ENCODE results near the gene MPP3. TPM values are rescaled to one million over a fixed set of nuclear protein-coding genes. Genes with fewer than 3 reads are reported as not detected.

MPP3 gene
- total RNA-seq, 4 donors from 2014 or later, result 6.8 to 10.7 (median 7.5) TPM

DNA sequence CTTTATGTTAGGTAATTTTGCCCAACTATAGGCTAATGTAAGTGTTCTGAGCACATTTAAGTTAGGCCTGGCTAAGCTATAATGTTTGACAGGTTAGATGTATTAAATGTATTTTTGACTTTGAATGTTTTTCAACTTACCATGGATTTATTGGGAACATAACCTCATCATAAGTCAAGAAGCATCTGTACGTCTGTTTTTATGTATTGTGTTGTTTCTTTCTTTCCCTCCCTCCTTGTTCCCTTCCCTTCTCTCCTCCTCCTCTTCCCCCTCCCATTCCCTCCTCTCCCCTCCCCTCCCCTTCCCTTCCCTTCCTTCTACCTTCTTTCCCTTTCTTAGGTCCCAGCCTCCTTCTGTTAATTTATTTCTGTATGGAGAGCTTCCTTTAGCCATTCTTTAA is 43.5 kb downstream of the MPP3 start:
- Histone ChIP-seq H3K9me3 (no peaks in the 10 kb centered on the region), H3K4me3 (no peak overlapping the region), H3K4me1 (peaks cover 0 to 8% (median 0%) of the 10 kb centered on the region in 4 donors), H3K27ac (no peak overlapping the region), H3K27me3 (no peaks in the 10 kb centered on the region), H3K36me3 (no peaks in the 10 kb centered on the region)
- intact Hi-C loops (cut with DNase I; ENCODE audit: low total_unique reads), result loop anchor here (10.0 kb wide), 1 partner anchor 45 kb away; the partner anchor contains the start of gene MPP3
- 89 to 90% methylated on average over 1 of the region's 1 CpG for WGBS, 2 donors (ENCODE audit: low coverage in 1 of 2)
- no peak for TF ChIP-seq POLR2A (IDR thresholded peaks at IDR 0.05)
- no peak for TF ChIP-seq POLR2AphosphoS5 (IDR thresholded peaks at IDR 0.05)
- no peak for TF ChIP-seq EP300 (IDR thresholded peaks at IDR 0.05; ENCODE audit: low read depth)
- TF ChIP-seq, protein P1, sequence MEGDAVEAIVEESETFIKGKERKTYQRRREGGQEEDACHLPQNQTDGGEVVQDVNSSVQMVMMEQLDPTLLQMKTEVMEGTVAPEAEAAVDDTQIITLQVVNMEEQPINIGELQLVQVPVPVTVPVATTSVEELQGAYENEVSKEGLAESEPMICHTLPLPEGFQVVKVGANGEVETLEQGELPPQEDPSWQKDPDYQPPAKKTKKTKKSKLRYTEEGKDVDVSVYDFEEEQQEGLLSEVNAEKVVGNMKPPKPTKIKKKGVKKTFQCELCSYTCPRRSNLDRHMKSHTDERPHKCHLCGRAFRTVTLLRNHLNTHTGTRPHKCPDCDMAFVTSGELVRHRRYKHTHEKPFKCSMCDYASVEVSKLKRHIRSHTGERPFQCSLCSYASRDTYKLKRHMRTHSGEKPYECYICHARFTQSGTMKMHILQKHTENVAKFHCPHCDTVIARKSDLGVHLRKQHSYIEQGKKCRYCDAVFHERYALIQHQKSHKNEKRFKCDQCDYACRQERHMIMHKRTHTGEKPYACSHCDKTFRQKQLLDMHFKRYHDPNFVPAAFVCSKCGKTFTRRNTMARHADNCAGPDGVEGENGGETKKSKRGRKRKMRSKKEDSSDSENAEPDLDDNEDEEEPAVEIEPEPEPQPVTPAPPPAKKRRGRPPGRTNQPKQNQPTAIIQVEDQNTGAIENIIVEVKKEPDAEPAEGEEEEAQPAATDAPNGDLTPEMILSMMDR (IDR thresholded peaks at IDR 0.05), result no peak
- no peak for DNase-seq
- in situ Hi-C loops (cut with MboI; ENCODE audit: low pct_ligation_motif_present in 1 of 4, low pct_unique_long_range_greater_than_20kb in 1 of 4, low sequenced_read_pairs in 3 of 4), result no loop called here

DNA sequence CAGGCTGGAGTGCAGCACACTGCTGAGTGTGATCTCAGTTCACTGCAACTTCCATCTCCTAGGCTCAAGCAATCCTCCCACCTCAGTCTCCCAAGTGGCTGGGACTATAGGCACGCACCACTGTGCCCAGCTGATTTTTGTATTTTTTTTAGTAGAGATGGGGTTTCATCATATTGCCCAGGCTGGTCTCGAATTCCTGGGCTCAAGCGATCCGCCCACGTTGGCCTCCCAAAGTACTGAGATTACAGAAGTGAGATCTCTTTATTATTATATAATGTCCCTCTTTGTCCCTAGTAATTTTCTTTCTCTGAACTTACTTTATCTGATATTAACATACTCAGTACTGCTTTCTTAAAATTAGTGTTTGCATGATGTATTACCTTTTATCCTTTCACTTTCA is 44.4 kb downstream of the MPP3 start:
- WGBS, 2 donors (ENCODE audit: low coverage in 1 of 2), result 75 to 85% methylated on average over 4 to 5 of the region's 5 CpGs
- TF ChIP-seq POLR2AphosphoS5 (IDR thresholded peaks at IDR 0.05) (no peak), POLR2A (IDR thresholded peaks at IDR 0.05) (no peak), EP300 (IDR thresholded peaks at IDR 0.05; ENCODE audit: low read depth) (no peak)
- TF ChIP-seq, protein P1 (IDR thresholded peaks at IDR 0.05), result no peak
- H3K27me3 ChIP-seq, result peaks cover 4% of the 10 kb centered on the region
- no peak for DNase-seq
- no peak overlapping the region for H3K27ac ChIP-seq
- in situ Hi-C loops (cut with MboI; ENCODE audit: low pct_ligation_motif_present in 1 of 4, low pct_unique_long_range_greater_than_20kb in 1 of 4, low sequenced_read_pairs in 3 of 4) (no loop called here), intact Hi-C loops (cut with DNase I; ENCODE audit: low total_unique reads) (loop anchor here (10.0 kb wide), 1 partner anchor 46 kb away; the partner anchor contains the start of gene MPP3)
- H3K9me3 ChIP-seq, result no peaks in the 10 kb centered on the region
- no peaks in the 10 kb centered on the region for H3K36me3 ChIP-seq
- peaks cover 0 to 8% (median 0%) of the 10 kb centered on the region in 4 donors for H3K4me1 ChIP-seq
- no peak overlapping the region for H3K4me3 ChIP-seq

DNA sequence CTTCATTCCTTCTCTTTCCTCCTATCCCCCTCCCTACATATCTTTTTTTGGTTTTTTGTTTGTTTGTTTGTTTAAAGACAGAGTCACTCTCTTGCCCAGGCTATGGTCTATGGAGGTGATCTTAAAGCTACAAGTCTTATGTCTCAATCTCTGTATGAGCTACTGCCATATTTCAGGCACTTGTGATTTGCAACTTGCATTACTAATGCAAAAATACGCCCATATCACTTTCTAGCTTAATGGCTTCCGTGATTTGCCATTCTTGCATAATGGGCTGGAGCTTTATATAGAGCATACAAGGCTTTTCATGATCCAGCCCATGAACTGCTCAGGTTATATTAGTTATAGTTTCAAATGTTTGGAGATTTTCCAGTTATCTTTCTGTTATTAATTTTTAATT is 45.2 kb downstream of the MPP3 start:
- DNase-seq, result no peak
- H3K4me3 ChIP-seq, result no peak overlapping the region
- H3K36me3 ChIP-seq, result no peaks in the 10 kb centered on the region
- in situ Hi-C loops (cut with MboI; ENCODE audit: low pct_ligation_motif_present in 1 of 4, low pct_unique_long_range_greater_than_20kb in 1 of 4, low sequenced_read_pairs in 3 of 4) (no loop called here), intact Hi-C loops (cut with DNase I; ENCODE audit: low total_unique reads) (loop anchor here (10.0 kb wide), 1 partner anchor 47 kb away; the partner anchor contains the start of gene MPP3)
- H3K4me1 ChIP-seq, result peaks cover 0 to 8% (median 0%) of the 10 kb centered on the region in 4 donors
- no peak overlapping the region for H3K27ac ChIP-seq
- peaks cover 12% of the 10 kb centered on the region for H3K27me3 ChIP-seq
- TF ChIP-seq POLR2A (IDR thresholded peaks at IDR 0.05) (no peak), EP300 (IDR thresholded peaks at IDR 0.05; ENCODE audit: low read depth) (no peak), POLR2AphosphoS5 (IDR thresholded peaks at IDR 0.05) (no peak)
- TF ChIP-seq, protein P1 (IDR thresholded peaks at IDR 0.05), result no peak
- H3K9me3 ChIP-seq, result no peaks in the 10 kb centered on the region
- 79 to 94% methylated on average over 2 of the region's 2 CpGs for WGBS, 2 donors (ENCODE audit: low coverage in 1 of 2)

DNA sequence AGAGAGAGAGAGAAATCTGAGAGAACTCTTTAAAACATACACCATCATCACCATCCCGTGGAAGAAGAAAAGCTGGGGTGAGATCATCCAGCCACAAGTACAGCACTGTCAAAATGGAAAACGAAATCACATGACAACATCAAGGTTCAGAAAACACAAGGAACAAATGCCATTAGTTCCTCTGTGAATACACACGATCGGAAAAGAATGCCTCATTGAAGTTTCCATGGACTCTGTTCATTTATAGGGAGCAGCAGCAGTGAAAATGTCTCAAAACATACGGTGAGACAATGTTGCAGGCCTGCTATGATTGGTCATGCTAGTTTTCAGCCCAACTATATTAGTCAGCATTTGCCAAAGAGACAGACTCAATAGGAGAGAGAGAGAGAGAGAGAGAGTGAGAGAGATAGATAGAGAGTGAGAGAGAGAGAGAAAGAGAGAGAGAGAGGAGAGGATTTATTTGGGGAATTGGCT is 48.3 kb downstream of the MPP3 start:
- DNase-seq, result no peak
- H3K4me1 ChIP-seq, result peaks cover 0 to 1% (median under 1%) of the 10 kb centered on the region in 4 donors
- WGBS, 2 donors (ENCODE audit: low coverage in 1 of 2), result 60 to 65% methylated on average over 5 of the region's 5 CpGs
- intact Hi-C loops (cut with DNase I; ENCODE audit: low total_unique reads) (loop anchor here (10.0 kb wide), 1 partner anchor 50 kb away; the partner anchor contains the start of gene MPP3), in situ Hi-C loops (cut with MboI; ENCODE audit: low pct_ligation_motif_present in 1 of 4, low pct_unique_long_range_greater_than_20kb in 1 of 4, low sequenced_read_pairs in 3 of 4) (no loop called here)
- no peaks in the 10 kb centered on the region for H3K36me3 ChIP-seq
- H3K27me3 ChIP-seq, result peaks cover 19% of the 10 kb centered on the region
- TF ChIP-seq EP300 (IDR thresholded peaks at IDR 0.05; ENCODE audit: low read depth) (no peak), POLR2AphosphoS5 (IDR thresholded peaks at IDR 0.05) (no peak), POLR2A (IDR thresholded peaks at IDR 0.05) (no peak)
- TF ChIP-seq, protein P1 (IDR thresholded peaks at IDR 0.05), result no peak
- no peak overlapping the region for H3K27ac ChIP-seq
- H3K4me3 ChIP-seq, result no peak overlapping the region
- no peaks in the 10 kb centered on the region for H3K9me3 ChIP-seq
